ENCODE data around the gene KDM7A. TPM values are rescaled to one million over a fixed set of nuclear protein-coding genes. Genes with fewer than 3 reads are reported as not detected.

Gene KDM7A
- total RNA-seq, 1 experiment from 2014 or later, result 12.2 TPM

DNA sequence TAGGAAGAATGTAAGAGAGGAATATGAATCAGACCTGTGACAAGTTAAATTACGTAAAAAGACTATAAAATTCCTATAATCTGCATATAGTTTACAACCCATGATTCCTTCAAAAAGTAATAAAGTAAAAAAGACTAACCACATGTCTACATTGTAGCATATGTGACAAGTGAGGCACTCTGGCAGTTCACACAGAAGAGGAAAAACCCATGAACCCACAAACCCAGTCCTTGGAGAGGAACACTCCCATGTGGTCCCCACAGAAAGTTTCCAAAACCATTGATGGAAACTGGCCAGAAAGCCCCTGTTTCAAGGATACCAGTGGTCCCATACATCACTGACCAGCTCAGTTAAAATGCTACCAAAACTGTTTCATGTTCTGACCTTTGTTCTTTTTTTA lies 15.7 kb downstream of the KDM7A start:
- peak overlapping the region; percentile 91; the same call in 1 of the 2 replicates for H3K27ac Mint-ChIP-seq
- H3K4me1 Mint-ChIP-seq, result peaks cover 43% of the 10 kb centered on the region
- ChIA-PET POLR2A (no interaction called here), CTCF (no interaction called here)
- no peaks in the 10 kb centered on the region for H3K9me3 Mint-ChIP-seq
- H3K27me3 Mint-ChIP-seq (ENCODE audit: low read depth), result no peaks in the 10 kb centered on the region
- DNase-seq (ENCODE audit: low spot score), result no peak
- no peak for TF ChIP-seq ZNF138 (CRISPR knock-in tag; conservative IDR thresholded peaks at IDR 0.05)
- no peak for TF ChIP-seq ZNF219 (CRISPR knock-in tag; IDR thresholded peaks at IDR 0.05; ENCODE audit: borderline replicate concordance)
- no peak for TF ChIP-seq ZNF232 (CRISPR knock-in tag; IDR thresholded peaks at IDR 0.05)
- TF ChIP-seq, protein P1, sequence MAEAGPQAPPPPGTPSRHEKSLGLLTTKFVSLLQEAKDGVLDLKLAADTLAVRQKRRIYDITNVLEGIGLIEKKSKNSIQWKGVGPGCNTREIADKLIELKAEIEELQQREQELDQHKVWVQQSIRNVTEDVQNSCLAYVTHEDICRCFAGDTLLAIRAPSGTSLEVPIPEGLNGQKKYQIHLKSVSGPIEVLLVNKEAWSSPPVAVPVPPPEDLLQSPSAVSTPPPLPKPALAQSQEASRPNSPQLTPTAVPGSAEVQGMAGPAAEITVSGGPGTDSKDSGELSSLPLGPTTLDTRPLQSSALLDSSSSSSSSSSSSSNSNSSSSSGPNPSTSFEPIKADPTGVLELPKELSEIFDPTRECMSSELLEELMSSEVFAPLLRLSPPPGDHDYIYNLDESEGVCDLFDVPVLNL (CRISPR knock-in tag; IDR thresholded peaks at IDR 0.05; ENCODE audit: borderline replicate concordance, low read depth), result no peak
- no peak for TF ChIP-seq ZNF671 (CRISPR knock-in tag; IDR thresholded peaks at IDR 0.05)
- TF ChIP-seq CREM (CRISPR knock-in tag; IDR thresholded peaks at IDR 0.05), result no peak
- no peak for TF ChIP-seq SMAD4 (CRISPR knock-in tag; IDR thresholded peaks at IDR 0.05)
- TF ChIP-seq, protein P2, sequence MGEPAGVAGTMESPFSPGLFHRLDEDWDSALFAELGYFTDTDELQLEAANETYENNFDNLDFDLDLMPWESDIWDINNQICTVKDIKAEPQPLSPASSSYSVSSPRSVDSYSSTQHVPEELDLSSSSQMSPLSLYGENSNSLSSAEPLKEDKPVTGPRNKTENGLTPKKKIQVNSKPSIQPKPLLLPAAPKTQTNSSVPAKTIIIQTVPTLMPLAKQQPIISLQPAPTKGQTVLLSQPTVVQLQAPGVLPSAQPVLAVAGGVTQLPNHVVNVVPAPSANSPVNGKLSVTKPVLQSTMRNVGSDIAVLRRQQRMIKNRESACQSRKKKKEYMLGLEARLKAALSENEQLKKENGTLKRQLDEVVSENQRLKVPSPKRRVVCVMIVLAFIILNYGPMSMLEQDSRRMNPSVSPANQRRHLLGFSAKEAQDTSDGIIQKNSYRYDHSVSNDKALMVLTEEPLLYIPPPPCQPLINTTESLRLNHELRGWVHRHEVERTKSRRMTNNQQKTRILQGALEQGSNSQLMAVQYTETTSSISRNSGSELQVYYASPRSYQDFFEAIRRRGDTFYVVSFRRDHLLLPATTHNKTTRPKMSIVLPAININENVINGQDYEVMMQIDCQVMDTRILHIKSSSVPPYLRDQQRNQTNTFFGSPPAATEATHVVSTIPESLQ (CRISPR knock-in tag; IDR thresholded peaks at IDR 0.05), result no peak
- H3K36me3 Mint-ChIP-seq, result no peaks in the 10 kb centered on the region
- no peak for ATAC-seq
- no peak overlapping the region for H3K4me3 Mint-ChIP-seq

DNA sequence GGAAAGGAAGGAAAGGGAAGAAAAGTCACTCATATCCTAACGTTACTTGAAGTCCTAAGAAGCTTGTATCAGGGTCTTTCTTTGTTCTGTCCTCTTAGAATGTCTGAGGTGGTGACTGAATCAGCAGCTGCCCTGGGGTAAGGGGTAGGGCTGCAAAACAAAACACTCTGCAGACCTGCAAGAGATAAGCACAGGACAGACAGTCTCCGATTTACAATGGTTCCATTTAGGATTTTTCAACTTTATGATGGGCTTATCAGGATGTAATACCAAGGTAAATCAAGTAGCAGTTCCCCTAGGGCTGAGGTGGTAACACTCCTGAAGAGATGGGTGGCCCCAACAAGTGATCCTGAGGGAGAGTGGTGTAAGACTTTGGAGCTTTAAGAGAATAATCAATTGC lies 16.5 kb downstream of the KDM7A start:
- no peak for DNase-seq (ENCODE audit: low spot score)
- H3K4me3 Mint-ChIP-seq, result no peak overlapping the region
- ChIA-PET POLR2A (interaction anchor here (0.6 kb wide), 1 partner anchor 107 kb away, joined by 6 read pairs; no protein-coding TSS in a partner anchor), CTCF (interaction anchor here (1.1 kb wide), 1 partner anchor 183 kb away, joined by 3 read pairs; no protein-coding TSS in a partner anchor)
- peaks cover 43% of the 10 kb centered on the region for H3K4me1 Mint-ChIP-seq
- peak overlapping the region; percentile 91 for H3K27ac Mint-ChIP-seq
- H3K36me3 Mint-ChIP-seq, result no peaks in the 10 kb centered on the region
- H3K27me3 Mint-ChIP-seq (ENCODE audit: low read depth), result no peaks in the 10 kb centered on the region
- peak; percentile 89 for ATAC-seq
- H3K9me3 Mint-ChIP-seq, result no peaks in the 10 kb centered on the region
- TF ChIP-seq, protein P3, sequence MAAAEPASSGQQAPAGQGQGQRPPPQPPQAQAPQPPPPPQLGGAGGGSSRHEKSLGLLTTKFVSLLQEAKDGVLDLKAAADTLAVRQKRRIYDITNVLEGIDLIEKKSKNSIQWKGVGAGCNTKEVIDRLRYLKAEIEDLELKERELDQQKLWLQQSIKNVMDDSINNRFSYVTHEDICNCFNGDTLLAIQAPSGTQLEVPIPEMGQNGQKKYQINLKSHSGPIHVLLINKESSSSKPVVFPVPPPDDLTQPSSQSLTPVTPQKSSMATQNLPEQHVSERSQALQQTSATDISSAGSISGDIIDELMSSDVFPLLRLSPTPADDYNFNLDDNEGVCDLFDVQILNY (CRISPR knock-in tag; IDR thresholded peaks at IDR 0.05), result no peak
- no peak for TF ChIP-seq SP1 (CRISPR knock-in tag; conservative IDR thresholded peaks at IDR 0.05)
- no peak for TF ChIP-seq SMAD4 (CRISPR knock-in tag; IDR thresholded peaks at IDR 0.05)
- no peak for TF ChIP-seq JUN (CRISPR knock-in tag; IDR thresholded peaks at IDR 0.05)
- TF ChIP-seq, protein P4, sequence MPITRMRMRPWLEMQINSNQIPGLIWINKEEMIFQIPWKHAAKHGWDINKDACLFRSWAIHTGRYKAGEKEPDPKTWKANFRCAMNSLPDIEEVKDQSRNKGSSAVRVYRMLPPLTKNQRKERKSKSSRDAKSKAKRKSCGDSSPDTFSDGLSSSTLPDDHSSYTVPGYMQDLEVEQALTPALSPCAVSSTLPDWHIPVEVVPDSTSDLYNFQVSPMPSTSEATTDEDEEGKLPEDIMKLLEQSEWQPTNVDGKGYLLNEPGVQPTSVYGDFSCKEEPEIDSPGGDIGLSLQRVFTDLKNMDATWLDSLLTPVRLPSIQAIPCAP (CRISPR knock-in tag; IDR thresholded peaks at IDR 0.05), result no peak
- no peak for TF ChIP-seq NR2C2 (CRISPR knock-in tag; IDR thresholded peaks at IDR 0.05)
- TF ChIP-seq CREM (CRISPR knock-in tag; IDR thresholded peaks at IDR 0.05), result no peak
- TF ChIP-seq, protein P5, sequence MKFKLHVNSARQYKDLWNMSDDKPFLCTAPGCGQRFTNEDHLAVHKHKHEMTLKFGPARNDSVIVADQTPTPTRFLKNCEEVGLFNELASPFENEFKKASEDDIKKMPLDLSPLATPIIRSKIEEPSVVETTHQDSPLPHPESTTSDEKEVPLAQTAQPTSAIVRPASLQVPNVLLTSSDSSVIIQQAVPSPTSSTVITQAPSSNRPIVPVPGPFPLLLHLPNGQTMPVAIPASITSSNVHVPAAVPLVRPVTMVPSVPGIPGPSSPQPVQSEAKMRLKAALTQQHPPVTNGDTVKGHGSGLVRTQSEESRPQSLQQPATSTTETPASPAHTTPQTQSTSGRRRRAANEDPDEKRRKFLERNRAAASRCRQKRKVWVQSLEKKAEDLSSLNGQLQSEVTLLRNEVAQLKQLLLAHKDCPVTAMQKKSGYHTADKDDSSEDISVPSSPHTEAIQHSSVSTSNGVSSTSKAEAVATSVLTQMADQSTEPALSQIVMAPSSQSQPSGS (CRISPR knock-in tag; IDR thresholded peaks at IDR 0.05; ENCODE audit: borderline replicate concordance, low read depth), result no peak
- TF ChIP-seq, protein P6, sequence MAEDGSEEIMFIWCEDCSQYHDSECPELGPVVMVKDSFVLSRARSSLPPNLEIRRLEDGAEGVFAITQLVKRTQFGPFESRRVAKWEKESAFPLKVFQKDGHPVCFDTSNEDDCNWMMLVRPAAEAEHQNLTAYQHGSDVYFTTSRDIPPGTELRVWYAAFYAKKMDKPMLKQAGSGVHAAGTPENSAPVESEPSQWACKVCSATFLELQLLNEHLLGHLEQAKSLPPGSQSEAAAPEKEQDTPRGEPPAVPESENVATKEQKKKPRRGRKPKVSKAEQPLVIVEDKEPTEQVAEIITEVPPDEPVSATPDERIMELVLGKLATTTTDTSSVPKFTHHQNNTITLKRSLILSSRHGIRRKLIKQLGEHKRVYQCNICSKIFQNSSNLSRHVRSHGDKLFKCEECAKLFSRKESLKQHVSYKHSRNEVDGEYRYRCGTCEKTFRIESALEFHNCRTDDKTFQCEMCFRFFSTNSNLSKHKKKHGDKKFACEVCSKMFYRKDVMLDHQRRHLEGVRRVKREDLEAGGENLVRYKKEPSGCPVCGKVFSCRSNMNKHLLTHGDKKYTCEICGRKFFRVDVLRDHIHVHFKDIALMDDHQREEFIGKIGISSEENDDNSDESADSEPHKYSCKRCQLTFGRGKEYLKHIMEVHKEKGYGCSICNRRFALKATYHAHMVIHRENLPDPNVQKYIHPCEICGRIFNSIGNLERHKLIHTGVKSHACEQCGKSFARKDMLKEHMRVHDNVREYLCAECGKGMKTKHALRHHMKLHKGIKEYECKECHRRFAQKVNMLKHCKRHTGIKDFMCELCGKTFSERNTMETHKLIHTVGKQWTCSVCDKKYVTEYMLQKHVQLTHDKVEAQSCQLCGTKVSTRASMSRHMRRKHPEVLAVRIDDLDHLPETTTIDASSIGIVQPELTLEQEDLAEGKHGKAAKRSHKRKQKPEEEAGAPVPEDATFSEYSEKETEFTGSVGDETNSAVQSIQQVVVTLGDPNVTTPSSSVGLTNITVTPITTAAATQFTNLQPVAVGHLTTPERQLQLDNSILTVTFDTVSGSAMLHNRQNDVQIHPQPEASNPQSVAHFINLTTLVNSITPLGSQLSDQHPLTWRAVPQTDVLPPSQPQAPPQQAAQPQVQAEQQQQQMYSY (CRISPR knock-in tag; IDR thresholded peaks at IDR 0.05), result no peak
- TF ChIP-seq ZNF423 (CRISPR knock-in tag; IDR thresholded peaks at IDR 0.05), result no peak
- TF ChIP-seq, protein P7, sequence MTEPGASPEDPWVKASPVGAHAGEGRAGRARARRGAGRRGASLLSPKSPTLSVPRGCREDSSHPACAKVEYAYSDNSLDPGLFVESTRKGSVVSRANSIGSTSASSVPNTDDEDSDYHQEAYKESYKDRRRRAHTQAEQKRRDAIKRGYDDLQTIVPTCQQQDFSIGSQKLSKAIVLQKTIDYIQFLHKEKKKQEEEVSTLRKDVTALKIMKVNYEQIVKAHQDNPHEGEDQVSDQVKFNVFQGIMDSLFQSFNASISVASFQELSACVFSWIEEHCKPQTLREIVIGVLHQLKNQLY (CRISPR knock-in tag; IDR thresholded peaks at IDR 0.05), result no peak
- TF ChIP-seq SOX15 (CRISPR knock-in tag; IDR thresholded peaks at IDR 0.05), result no peak
- TF ChIP-seq, protein P8, sequence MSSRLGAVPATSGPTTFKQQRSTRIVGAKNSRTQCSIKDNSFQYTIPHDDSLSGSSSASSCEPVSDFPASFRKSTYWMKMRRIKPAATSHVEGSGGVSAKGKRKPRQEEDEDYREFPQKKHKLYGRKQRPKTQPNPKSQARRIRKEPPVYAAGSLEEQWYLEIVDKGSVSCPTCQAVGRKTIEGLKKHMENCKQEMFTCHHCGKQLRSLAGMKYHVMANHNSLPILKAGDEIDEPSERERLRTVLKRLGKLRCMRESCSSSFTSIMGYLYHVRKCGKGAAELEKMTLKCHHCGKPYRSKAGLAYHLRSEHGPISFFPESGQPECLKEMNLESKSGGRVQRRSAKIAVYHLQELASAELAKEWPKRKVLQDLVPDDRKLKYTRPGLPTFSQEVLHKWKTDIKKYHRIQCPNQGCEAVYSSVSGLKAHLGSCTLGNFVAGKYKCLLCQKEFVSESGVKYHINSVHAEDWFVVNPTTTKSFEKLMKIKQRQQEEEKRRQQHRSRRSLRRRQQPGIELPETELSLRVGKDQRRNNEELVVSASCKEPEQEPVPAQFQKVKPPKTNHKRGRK (CRISPR knock-in tag; IDR thresholded peaks at IDR 0.05; ENCODE audit: borderline replicate concordance), result no peak
- TF ChIP-seq ZNF121 (CRISPR knock-in tag; IDR thresholded peaks at IDR 0.05), result no peak
- no peak for TF ChIP-seq NR1H2 (CRISPR knock-in tag; IDR thresholded peaks at IDR 0.05)
- TF ChIP-seq KAT7 (CRISPR knock-in tag; IDR thresholded peaks at IDR 0.05; ENCODE audit: borderline replicate concordance), result no peak
